NCI-H748 (cell line): Measurements from ENCODE around the gene TRERF1.

Source experiments
- DNase-seq: peaks from one replicate; lab custom pipeline; 2025; ENCODE audit not compliant: unreplicated experiment; lab: John Stamatoyannopoulos, UW

TRERF1 gene

DNA sequence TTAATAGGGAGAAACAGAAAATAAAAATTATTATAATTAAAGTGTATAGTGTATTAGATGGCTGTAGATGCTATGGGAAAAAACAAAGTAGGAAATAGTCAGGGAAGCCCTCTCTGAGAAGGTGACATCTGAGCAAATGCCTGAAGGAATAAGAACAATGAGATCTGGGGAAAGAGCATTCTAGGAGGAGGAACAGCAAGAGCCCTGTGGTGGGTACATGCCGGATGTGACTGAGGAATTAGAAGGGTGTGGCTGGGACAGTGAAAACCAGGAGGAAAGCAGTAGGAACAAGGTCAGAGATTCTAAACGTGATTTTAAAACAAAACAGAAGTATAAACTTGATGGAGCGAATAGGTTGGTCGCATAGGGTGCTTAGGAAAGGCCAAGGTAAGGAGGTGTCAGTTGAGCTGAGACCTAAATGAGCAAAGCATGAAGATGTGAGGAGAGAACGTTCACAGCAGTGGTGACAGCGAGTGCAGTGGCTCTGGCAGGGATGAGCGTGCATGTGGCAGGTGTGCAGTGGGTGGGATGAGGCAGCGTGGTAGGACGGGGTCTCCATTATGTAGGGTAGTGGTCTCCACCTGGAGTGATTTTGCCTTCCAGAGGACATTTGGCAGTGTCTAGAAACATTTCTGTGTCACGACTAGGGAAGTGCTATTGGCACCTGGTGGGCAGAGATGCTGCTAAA is 137.0 kb downstream of the TRERF1 start:
- no peak for DNase-seq

DNA sequence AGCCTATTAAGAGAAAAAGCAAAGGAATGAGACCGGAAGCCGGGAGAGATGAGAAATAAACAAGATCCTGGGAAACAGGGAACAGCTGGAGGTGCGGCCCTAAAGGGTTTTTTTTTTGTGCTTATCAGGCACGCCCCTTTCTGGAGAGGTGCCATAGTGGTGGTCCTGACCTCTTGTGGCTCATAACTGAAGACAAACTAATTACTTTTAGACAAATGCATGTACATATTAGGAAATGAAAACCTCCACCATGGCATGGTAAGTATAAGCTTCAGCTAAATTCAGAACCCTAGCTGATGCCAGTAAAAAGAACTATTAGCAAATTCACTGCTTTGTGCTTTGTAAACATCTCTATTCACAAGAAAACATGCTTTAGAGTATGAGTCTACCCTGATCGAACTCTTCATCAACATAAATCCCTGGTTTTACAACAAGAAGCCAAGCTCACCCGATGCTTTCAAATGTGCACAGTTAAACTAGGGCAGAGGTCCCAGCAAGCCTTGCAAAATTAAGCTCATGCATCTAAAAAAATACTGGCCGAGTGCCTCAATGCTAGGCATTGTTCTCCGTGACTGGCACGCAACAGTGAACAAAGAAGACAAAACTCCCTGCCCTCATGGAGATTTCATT is 137.7 kb downstream of the TRERF1 start:
- peak; percentile 12 for DNase-seq

DNA sequence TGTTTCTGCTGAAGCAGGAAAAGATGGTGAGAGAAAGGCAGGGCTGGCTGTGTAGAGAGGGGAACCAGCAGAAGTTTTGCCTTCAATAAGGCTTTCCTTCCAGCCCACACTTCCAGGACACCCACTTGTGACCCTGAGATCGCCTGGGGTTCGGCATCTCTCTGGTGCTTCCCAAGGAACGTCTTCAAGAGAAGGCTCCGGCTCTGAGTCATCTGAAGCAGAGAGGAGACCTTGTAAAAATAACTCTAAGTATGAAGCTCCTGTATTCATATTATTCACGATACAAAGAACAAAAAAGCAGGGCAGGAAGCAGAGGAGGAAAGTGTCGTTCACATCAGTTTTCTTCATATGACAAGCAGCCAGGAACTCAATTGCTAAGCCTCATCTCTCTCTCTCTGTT is 138.7 kb downstream of the TRERF1 start:
- DNase-seq = no peak

DNA sequence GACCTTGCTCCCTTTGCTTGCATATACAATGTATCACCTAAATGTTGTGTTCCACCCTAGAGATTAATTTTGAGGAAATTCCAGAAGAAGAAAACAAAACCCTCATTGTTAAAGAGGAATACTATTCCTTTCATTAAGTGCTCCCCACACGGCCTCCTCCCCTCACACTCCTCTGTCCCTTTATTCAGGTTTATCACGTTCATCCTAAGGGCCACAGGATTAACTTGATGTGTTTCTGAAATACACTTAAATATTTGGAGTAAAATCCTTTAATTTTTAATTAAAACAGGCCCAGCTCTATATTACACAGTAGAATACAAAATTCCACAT is 144.6 kb downstream of the TRERF1 start:
- DNase-seq = no peak

DNA sequence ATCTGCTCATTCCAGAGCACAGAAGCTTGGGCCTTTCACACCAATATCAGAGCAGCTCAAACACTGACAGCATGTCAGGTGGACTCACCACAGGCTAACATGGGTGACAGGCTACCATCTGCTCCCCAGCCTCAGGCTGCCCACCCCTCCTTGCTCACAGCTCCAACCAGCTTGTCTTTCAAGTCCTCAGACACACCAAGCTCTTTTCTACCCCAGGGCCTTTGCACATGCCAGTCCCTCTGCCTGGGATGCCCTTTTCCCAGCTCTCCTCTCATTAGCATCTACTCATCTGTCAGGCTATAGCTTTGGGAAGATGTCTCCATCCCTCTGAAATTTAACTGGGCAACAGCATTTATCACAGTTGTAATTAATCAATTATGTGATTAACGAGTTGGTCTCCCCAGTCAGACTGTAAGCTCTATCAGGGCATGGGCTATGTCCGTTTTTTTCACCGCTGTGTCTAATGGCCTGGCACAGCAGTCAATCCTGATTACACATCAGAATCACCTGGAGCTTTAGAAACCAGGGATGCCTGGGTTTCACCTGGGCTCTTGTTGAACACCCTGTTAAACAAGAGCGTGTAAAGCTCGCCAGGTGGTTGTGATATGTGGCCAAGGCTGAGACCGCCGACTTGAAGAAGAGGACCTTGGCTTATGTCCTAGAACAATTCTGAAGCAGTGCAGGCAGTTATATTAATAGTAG is 145.1 kb downstream of the TRERF1 start:
- no peak for DNase-seq

DNA sequence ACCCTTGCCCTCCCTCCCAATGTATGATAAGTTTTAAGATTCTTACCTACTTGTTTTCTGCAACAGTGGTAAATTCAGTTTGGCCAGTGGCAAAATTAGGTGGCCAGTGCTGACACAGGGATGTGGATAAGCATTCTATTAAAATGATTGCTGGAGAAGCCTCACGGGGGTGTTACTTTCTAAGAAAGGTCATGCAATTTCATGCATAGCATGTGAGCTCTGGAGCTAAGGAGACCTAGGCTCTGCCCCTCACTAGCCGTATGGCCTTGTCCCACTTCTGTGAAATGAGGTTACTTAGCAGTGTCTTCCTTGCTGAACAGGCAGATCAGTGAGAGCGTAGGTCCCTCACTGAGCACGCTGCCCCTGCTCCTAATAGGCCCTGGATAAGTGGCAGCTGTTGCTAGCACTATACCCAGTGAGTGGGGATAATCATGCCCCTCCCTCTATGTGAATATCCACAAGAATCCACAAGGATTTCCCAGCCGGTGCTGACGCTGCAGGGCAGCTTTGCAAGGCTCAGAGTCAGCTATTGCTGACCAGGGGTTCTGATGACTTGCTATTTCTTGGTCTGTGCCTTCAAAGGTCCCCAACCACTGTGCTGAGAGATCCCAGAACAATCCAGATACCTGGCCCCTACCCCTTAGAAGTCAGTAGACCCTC is 147.5 kb downstream of the TRERF1 start:
- no peak for DNase-seq

DNA sequence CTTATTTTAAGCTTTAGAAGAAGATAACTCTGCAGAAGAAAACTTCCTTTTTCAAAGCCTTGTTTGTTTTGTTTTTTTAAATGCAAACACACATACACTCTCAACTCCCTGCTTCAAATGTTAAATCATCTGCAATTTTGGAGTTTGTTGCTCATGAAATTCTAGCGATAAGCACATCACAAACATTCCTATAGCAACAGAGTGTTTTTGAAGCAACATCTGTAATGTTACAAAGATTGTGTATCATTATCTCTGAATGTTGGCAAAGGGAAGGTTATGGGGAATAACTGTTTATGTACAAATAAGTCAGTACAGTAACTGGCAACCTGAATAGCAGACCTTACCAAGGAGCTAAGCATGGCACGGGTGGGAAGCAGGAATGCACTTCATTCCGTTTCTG is 149.3 kb downstream of the TRERF1 start:
- DNase-seq = no peak

DNA sequence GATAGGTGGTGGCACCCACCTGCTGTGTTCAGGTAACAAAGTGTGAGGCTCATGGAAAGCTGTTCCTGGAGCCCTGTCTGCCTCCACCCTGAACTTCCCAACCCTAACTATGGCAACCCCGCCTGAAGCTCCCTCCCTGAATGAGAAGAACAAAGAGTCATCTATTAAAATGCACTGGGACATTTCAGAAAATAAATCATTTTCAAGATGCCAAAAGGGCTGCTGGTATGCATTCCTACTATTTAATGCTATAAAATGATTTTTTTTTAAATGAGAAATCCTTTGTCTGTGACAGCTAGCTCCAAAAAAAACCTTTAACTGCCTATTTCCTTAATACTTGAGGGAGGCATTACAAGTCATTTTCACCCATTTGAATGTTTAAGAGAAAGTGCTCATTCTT is 149.7 kb downstream of the TRERF1 start:
- DNase-seq = no peak

DNA sequence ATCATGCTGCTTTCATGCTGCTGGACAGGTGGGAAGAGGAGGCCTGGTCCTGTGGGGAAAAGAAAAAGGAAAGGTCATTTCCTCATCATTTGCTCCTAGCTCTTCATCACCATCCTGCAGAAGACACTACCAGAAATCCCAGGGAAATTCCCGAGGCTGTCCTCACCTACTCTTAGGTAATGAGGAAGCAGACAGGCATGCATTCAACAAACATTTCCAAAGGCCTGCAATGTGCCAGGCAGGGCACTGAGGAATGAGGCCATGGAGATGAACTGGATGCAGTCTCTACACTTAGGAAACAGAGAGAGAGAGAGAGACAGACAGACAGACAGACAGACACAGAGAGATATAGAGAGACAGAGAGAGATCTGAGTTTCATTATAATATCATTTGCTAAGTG is 151.0 kb downstream of the TRERF1 start:
- no peak for DNase-seq

DNA sequence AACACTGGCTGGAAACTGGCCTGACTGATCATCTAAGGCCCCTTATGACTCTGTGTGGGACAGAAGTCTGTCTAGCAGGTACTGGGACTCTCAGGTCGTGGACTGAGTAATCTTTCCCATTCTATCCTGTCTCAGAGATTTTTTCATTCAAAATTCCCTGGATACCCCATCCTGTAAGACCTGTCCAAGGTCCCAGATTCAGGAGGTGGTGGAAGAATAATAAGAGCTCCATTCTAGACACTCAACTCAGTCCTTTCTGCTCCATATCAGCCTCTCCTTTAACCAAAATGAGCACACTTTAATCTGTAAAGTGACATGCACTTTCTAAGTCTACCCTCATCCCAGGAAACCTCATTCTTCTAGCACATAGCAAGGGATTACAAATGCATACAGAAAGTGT is 151.5 kb downstream of the TRERF1 start:
- no peak for DNase-seq

DNA sequence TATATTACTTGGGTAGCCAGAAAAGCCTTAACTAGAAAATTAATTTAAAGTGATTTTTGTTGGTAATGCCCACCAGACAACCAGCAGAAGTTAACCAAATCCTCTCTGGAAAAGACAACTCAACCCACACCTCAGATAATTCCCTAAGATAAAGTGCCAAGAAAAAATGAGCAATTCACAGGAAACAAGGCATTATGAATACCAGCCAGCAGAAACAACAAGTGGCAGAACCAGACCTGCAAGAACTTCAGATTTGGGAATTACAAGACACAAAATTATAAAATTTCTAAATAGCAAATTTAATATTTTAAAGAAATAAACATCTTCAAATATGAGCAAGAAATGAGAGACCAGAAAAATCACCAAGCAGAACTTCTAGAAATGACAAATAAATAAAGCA is 154.1 kb downstream of the TRERF1 start:
- DNase-seq = no peak

DNA sequence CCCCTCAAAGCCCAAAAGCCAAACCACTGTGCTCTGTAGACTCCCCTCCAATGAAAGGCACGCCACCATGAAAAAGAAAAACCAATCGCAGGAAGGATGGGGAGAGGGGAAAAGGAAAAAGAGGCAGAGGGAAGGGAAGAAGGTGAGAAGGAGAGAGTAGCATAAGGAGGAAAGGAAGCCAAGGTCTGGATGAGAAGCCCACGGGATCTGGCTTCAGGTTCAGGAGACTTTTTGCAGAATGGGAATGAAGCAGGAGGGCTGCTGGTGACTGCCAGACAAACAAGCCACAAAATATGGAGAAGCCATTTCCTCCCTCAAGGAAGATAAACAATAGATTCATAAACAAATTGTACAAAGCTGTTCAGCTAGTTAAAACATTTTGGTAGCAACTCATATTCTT is 155.1 kb downstream of the TRERF1 start:
- no peak for DNase-seq

DNA sequence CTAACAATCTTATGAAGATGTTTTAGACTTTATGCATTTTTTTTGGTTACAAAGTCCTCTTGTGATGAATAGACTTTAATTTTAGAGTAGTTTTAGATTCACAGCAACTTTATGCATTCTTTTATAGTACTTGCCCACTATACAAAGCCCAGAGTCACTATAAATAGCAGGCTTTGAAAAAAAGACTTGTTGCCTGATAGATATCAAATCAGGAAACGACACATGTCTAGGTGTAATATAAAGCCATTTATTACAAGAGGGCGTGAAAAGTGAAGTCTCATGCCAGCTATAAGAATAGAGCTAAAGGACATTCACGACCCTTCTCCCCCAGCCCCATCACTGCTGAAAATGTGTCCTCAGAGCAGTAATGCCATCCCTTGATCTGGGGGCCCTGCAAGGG is 156.0 kb downstream of the TRERF1 start:
- DNase-seq = no peak

DNA sequence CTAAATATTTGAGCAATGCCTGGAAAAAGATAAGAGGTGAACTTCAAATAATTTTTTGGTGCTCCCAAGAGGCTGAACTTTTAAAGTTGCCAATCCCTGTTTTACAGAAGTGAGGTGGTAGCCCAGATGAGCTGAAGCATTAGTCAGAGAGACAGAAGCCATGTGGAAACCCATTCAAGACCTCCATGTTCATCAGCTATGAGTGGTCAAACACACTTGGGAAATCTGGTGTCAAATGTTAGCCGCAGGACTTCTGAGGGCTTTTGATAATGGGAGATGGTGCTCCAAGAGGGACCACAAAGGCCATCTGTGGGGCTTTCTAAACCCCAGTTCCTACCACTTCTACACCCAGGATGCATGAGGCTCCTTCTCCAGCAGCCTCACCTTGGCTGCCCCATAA is 156.5 kb downstream of the TRERF1 start:
- no peak for DNase-seq

DNA sequence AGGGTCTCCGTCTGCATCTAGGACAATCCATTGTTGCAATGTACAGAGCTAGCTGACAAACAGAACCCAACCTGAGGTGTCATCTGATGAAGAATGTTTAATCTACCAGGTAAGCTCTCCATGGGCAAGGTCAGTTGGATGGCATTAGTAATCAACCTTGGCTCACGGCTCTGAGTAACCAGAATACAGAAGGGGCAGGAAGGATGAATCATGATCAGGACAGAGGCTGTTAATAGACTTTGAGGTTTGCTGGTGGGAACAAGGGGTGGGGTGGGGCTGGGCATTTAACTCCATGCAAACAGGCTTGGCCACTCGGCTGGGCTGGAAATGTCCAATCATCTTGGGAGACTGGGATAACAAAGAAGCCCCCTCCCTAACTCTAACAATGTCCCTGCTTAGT is 157.0 kb downstream of the TRERF1 start:
- no peak for DNase-seq

DNA sequence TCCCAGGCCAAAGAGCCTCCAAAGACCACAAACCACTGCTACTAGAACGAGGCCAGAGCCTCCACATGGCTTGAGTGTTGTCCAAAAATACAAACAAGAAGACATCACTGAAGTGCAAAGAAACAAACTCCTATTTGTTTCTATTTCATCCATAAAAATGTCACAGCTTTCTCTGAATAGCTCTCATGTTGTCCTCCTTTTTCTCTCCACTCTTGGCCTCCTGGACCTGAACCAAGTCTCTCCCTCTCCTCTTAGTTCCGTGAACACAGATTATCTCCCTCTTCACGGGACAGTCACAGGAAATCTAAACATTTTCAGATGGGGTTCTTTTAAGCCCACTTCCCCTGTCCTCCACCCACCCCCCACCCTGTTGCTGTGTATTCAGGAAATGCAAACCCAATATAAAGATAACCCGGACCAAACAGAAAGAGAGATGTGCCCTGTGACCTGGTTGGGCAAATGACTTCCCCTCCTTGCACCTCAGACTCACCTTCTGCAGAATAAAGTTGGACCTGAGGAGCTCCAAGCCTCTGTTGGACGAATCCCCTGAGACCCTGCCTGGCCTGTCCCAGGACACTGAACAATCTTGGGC is 158.2 kb downstream of the TRERF1 start:
- no peak for DNase-seq

DNA sequence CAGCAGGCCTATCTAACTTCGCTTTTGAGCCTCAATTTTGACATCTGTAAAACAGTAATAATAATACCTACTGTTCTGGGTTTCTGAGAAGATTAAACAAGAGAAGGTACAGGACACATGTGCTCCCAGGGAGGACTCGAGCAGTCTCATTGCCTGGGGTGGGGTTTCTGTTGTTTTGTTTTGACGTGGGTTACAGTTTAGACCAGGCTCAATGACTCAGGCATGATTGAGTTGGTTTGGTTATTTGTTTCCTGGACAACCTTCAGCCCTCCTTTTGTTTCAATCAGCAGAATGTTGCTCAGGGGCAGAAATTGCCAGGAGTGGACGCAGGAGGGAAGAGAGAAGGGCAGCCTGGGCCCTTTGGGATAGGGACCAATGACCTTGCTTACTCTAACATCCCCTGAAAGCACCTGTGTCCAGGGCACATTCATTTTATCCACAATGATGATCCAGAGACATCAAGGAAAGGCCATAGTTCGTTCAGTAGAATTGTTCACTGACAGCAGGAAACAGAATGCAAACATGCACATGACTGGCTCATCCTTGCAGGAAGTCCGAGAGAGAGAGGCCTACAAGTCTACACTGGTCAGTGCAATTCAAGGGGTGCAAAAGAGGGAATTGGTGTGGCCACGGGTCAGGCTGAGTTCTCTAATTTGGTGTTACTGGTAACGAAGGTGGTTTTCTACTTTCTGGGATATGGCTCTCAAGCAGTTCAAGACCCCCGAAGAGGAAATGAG is 159.6 kb downstream of the TRERF1 start:
- no peak for DNase-seq

DNA sequence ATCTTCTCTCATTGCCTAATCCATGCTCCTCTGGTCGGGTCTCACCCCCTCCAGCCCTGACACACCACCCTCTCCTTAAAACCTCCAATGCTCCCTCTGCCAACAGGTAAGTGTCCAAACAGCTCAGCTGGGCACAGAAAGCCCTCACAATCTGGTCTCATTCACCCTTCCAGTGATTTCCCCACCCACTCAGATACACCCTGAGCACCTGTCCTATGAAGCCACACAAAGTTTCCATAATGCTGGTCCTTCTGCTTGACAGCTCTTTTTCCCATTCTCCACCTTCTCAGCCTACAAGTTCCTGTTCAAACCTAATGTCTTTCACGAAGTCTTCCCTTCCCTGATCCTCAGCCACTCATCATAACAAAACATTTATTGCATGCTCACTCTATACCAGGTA is 164.0 kb downstream of the TRERF1 start:
- no peak for DNase-seq

DNA sequence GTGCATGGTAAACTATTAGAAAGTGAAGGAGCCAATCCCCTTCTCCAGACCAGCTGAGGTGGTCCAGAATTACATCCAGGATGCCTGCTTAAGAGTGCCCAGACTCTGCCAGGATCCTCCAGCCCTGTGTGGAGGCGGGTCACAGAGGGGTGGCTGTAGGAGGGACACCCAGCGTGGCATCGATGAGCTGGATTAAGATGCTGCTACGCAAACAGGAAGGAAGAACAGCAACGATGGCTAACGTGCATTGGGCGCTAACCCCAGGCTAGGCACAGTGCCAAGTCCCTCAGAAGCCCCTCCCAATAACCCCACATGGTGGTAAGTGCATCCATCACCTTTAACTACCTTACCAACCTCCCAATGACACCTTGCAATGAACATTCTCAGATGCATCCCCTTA is 170.2 kb downstream of the TRERF1 start:
- DNase-seq = peak; percentile 31

DNA sequence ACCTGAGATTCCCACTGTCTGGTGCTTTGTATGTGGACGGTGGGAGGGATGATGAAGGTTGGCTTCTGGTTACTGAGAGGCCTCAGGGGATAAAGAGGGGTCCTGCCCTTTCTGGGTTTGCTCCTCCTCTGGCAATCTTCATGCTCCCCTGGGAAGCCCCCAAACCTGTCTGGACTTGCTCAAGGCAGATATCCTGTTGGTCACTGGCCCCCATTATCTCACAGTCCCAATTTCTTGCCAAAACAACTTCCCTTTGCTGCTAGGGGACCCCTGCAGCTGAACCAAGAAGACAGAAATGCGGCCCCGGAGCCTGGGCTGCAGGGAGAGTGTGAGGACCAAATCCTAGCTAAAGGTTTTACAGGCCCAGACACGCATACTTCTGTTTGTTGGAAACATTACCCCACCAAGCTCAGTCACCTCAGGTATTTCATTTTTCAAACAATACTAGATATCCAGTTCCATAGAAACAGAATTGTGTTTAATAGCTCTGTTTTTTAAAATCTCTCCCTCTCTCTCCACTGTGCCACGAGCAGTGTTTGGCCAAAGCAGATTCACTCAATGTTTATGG is 170.7 kb downstream of the TRERF1 start:
- no peak for DNase-seq
